ENCODE measurements around the gene MAST2. TPM values are rescaled to one million over a fixed set of nuclear protein-coding genes. Genes with fewer than 3 reads are reported as not detected.

Gene MAST2
- total RNA-seq, 1 experiment from 2014 or later: 37.2 TPM

- no peaks in the 10 kb centered on the region for H3K9me3 Mint-ChIP-seq
- peak overlapping the region; percentile 60 for H3K27ac Mint-ChIP-seq
- no peaks in the 10 kb centered on the region for H3K27me3 Mint-ChIP-seq (ENCODE audit: low read depth)
- H3K4me1 Mint-ChIP-seq: peaks cover 56% of the 10 kb centered on the region
- POLR2A ChIA-PET: interaction anchor here (0.6 to 0.7 kb wide), 2 partner anchors 16 to 413 kb away, joined by 4 to 6 read pairs; no protein-coding TSS in a partner anchor
- DNase-seq (ENCODE audit: low spot score): peak; percentile 17
- ATAC-seq: peak; percentile 92
- no peaks in the 10 kb centered on the region for H3K36me3 Mint-ChIP-seq
- peak overlapping the region; percentile 29 for H3K4me3 Mint-ChIP-seq
- TF ChIP-seq E2F5 (CRISPR knock-in tag; IDR thresholded peaks at IDR 0.05) (no peak), JUN (CRISPR knock-in tag; IDR thresholded peaks at IDR 0.05) (no peak), ZNF317 (CRISPR knock-in tag; IDR thresholded peaks at IDR 0.05; ENCODE audit: borderline replicate concordance, low read depth) (no peak), AFF4 (CRISPR knock-in tag; IDR thresholded peaks at IDR 0.05; ENCODE audit: borderline replicate concordance) (no peak), NR1H2 (CRISPR knock-in tag; IDR thresholded peaks at IDR 0.05) (no peak), ZNF396 (CRISPR knock-in tag; IDR thresholded peaks at IDR 0.05; ENCODE audit: borderline replicate concordance) (no peak), ATF6 (CRISPR knock-in tag; IDR thresholded peaks at IDR 0.05) (no peak), ZNF263 (CRISPR knock-in tag; IDR thresholded peaks at IDR 0.05; ENCODE audit: low read depth) (no peak), ERG (CRISPR knock-in tag; IDR thresholded peaks at IDR 0.05) (no peak)
- CTCF ChIA-PET: interaction anchor here (1.0 to 1.2 kb wide), 2 partner anchors 80 to 269 kb away, joined by 3 to 4 read pairs; no protein-coding TSS in a partner anchor
Observed at GRCh38 chr1:45953934-45954847, 150.8 kb downstream of the MAST2 start.

GRCh38 chr1:45957684-45958083, 154.3 kb downstream of the MAST2 start:
- no peak for TF ChIP-seq RELA (CRISPR knock-in tag; IDR thresholded peaks at IDR 0.05; ENCODE audit: borderline replicate concordance)
- TF ChIP-seq GTF2I (CRISPR knock-in tag; conservative IDR thresholded peaks at IDR 0.05): no peak
- TF ChIP-seq TP53 (CRISPR knock-in tag; IDR thresholded peaks at IDR 0.05): no peak
- TF ChIP-seq OVOL2 (CRISPR knock-in tag; IDR thresholded peaks at IDR 0.05; ENCODE audit: borderline replicate concordance): no peak
- no peak for TF ChIP-seq ZNF121 (CRISPR knock-in tag; IDR thresholded peaks at IDR 0.05)
- TF ChIP-seq ZNF219 (CRISPR knock-in tag; IDR thresholded peaks at IDR 0.05; ENCODE audit: borderline replicate concordance): no peak
- no peak for TF ChIP-seq NFATC4 (CRISPR knock-in tag; IDR thresholded peaks at IDR 0.05)
- no peak for DNase-seq (ENCODE audit: low spot score)
- Mint-ChIP-seq H3K27me3 (ENCODE audit: low read depth) (no peaks in the 10 kb centered on the region), H3K36me3 (peaks cover 25% of the 10 kb centered on the region), H3K4me1 (peaks cover 49% of the 10 kb centered on the region), H3K27ac (0 out of 2 replicates have a peak overlapping the region, but pooled peaks have one; percentile 8), H3K4me3 (no peak overlapping the region), H3K9me3 (peaks cover 9% of the 10 kb centered on the region)
- CTCF ChIA-PET: no interaction called here
- ATAC-seq: no peak
- POLR2A ChIA-PET: no interaction called here
